Transverse colon (tissue), 3 donors: ENCODE data around the gene MFAP4.

Experiments used
- EP300 ChIP-seq: sonication (generic); formaldehyde crosslinking; IDR thresholded peaks from one replicate; pipeline ENCODE4 v1.6.1; 2017; ENCODE audit warnings: antibody characterized with exemption, low read depth
- POLR2A ChIP-seq: fragments of 450-650 bp; IDR thresholded peaks from one replicate; pipeline ENCODE4 v1.6.1; 2016; ENCODE audit warnings: antibody characterized with exemption, mild to moderate bottlenecking, moderate library complexity
- TF ChIP-seq, protein P1 (sequence below), 5 experiments: fragments of 200-600 bp in 3 of 5; fragments of 450-650 bp in 2 of 5; sonication (generic) in 3 of 5; IDR thresholded peaks; 1 replicate in 2 of 5; 2 replicates in 3 of 5; pipeline ENCODE4 v1.5.1; 2016 to 2017; ENCODE audit warnings: antibody characterized with exemption in 5 of 5, inconsistent platforms in 3 of 5, mild to moderate bottlenecking in 2 of 5, moderate library complexity in 1 of 5

DNA sequence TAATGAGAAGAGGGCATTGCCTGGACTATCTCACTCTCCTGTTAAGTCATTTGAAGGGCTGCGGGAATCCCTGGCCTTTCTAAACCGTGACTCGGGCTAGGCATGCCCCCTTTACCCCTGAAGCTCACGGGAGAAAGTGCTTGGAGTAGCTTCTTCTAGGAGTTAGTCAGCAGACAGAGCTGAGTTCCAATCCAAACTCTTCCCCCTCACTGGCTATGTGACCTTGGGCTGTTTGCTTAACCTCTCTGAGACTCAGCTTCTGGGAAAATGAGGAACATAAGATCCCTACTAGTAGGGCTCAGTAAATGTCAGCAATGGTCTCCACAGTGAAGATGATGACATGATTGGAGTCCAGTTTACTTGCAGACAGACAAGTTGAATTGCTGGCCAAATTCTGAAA, 18.8 kb downstream of the MFAP4 start:
- TF ChIP-seq, protein P1, sequence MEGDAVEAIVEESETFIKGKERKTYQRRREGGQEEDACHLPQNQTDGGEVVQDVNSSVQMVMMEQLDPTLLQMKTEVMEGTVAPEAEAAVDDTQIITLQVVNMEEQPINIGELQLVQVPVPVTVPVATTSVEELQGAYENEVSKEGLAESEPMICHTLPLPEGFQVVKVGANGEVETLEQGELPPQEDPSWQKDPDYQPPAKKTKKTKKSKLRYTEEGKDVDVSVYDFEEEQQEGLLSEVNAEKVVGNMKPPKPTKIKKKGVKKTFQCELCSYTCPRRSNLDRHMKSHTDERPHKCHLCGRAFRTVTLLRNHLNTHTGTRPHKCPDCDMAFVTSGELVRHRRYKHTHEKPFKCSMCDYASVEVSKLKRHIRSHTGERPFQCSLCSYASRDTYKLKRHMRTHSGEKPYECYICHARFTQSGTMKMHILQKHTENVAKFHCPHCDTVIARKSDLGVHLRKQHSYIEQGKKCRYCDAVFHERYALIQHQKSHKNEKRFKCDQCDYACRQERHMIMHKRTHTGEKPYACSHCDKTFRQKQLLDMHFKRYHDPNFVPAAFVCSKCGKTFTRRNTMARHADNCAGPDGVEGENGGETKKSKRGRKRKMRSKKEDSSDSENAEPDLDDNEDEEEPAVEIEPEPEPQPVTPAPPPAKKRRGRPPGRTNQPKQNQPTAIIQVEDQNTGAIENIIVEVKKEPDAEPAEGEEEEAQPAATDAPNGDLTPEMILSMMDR (IDR thresholded peaks at IDR 0.05) = no peak
- TF ChIP-seq POLR2A (no peak), EP300 (no peak)
